Stimulated activated CD4-positive, alpha-beta T cell treated with anti-CD3 and anti-CD28 coated beads, Interleukin-12 subunit alpha, Interleukin-12 subunit beta, amount 100 ng/mL, for 48 hours (primary cell): ENCODE results near the gene PLXNB2.

ENCODE experiments used
- DNase-seq, 3 donors: peaks; one replicate each; pipeline ENCODE4 v3.0.0-alpha.2; 2020; ENCODE audit warnings: low read depth in 2 of 3, low spot score in 1 of 3

The PLXNB2 gene

GRCh38 chr22:50313021-50313420, 5.6 kb upstream of the PLXNB2 start:
- no peak for DNase-seq

GRCh38 chr22:50312371-50312770, 4.9 kb upstream of the PLXNB2 start:
- DNase-seq = no peak

- DNase-seq = no peak
Measured at GRCh38 chr22:50311606-50312351, 4.3 kb upstream of the PLXNB2 start.

- no peak for DNase-seq
Measured at GRCh38 chr22:50310949-50311444, 3.6 kb upstream of the PLXNB2 start.

GRCh38 chr22:50310031-50310722, 2.7 kb upstream of the PLXNB2 start:
- DNase-seq = no peak

- DNase-seq = no peak
Measured at GRCh38 chr22:50309601-50309991, 2.1 kb upstream of the PLXNB2 start.

- DNase-seq = no peak
Measured at GRCh38 chr22:50308986-50309600, 1.6 kb upstream of the PLXNB2 start.

GRCh38 chr22:50308597-50308935, 1.1 kb upstream of the PLXNB2 start:
- DNase-seq = no peak

GRCh38 chr22:50307890-50308596, 597 bp upstream of the PLXNB2 start:
- no peak for DNase-seq

GRCh38 chr22:50305923-50306566, 1.4 kb downstream of the PLXNB2 start:
- DNase-seq = no peak

GRCh38 chr22:50305393-50305922, 2.0 kb downstream of the PLXNB2 start:
- DNase-seq = no peak

- no peak for DNase-seq
Measured at GRCh38 chr22:50304528-50305392, 2.7 kb downstream of the PLXNB2 start.

- DNase-seq = no peak
Measured at GRCh38 chr22:50303848-50304527, 3.5 kb downstream of the PLXNB2 start.

- DNase-seq = no peak
Measured at GRCh38 chr22:50303515-50303847, 4.0 kb downstream of the PLXNB2 start.

GRCh38 chr22:50302564-50302963, 4.9 kb downstream of the PLXNB2 start:
- no peak for DNase-seq

GRCh38 chr22:50302041-50302541, 5.4 kb downstream of the PLXNB2 start:
- no peak for DNase-seq

- no peak for DNase-seq
Measured at GRCh38 chr22:50301581-50301991, 5.9 kb downstream of the PLXNB2 start.

- no peak for DNase-seq
Measured at GRCh38 chr22:50300620-50301257, 6.7 kb downstream of the PLXNB2 start.
